HG03139 (cell line): ENCODE data around the gene SERPINB1.
"Not testable (repeated sequence)": the region's sequence is repeated elsewhere in the genome, so short reads cannot be mapped to it uniquely, and the experiment has no call there.

Source experiments
- ATAC-seq: cut with Tn5 transposase; IDR thresholded peaks from one replicate; pipeline ENCODE4 v1.9.1; 2021; ENCODE audit not compliant: unreplicated experiment

SERPINB1 gene

DNA sequence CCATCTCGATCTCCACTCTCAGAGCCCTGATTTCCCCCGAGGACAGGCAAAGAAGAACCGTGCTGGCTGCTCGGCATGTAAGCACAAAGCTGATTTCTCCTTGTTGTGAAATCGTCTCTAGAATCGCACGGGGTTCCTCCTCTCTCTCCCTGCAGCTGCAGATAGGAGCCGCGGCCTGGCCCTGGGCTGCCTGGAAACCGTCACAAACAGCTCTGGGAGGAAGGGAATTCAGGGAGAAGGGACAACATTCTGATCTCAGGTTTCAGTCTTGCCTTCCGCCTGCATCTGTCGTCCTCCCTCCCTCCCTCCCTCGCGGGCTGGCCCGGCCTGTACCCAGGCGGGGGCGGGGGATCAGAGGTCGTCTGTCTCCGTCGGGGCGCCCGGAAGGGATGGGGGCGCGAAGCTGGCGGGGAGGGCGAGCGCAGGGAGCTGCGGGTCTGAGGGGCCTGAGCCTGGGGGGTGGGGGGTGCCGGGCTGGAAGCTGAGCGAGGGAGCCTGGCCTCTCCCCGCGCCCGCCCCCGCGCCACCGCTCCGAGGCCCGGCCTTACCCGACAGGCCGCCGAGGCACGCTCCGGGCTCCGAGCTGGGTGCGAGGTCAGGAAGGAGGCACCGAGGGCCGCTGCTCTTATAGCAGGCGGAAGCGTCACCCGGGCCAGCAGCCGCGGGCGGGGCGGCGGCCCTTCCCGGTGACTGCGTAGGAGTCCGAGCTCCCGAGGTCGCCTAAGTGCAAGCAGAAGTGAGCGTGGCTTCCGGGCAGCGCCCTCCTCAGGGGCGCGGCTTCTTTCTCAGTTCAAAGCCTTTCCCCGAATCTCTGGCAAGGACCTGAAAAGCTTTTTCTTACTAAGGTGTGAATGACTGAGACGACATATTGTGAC, at the start of gene SERPINB1:
Gene SERPINB1 (minus strand): TSS at position 600 of the 875 bp plus-strand sequence. CDS start 1,277 bp downstream, outside the sequence.
- ATAC-seq, result peak; percentile 65

DNA sequence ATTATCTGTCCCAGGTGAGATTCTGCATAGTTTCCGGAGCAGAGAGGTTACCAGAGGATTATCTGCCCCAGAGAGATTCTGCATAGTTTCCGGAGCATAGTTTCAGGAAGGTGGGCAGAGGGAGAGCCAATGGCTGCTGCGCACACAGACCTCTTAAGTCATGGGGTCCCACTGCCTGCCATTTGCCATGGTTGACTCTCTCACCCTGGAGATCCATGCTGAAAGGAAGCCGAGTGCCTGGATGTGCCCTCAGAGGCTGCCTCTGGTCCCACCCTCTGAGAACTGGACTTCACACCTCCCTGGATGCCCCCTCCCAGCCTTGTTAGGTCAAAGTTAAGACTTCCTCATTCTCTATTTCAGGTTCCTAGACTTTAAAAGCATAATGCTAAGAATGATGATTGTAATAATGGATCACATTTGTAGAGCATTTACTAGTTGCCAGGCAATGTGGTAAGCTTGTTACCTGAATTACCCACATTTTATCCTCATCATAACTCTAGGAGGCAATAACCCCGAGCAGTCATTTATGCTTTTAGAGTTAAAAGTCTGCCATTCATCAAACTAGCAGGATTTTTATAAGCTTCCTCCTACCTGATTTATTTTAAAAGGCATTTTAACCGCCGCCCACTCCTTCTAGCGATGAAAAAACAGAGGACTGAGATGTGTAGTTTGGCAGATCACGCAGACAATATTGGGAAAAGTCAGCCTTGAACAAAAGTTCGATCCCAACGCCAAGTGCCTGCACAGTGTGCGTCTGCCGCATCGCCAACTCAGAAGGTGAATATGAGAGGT, 49.5 kb upstream of the SERPINB1 start:
- no peak for ATAC-seq

DNA sequence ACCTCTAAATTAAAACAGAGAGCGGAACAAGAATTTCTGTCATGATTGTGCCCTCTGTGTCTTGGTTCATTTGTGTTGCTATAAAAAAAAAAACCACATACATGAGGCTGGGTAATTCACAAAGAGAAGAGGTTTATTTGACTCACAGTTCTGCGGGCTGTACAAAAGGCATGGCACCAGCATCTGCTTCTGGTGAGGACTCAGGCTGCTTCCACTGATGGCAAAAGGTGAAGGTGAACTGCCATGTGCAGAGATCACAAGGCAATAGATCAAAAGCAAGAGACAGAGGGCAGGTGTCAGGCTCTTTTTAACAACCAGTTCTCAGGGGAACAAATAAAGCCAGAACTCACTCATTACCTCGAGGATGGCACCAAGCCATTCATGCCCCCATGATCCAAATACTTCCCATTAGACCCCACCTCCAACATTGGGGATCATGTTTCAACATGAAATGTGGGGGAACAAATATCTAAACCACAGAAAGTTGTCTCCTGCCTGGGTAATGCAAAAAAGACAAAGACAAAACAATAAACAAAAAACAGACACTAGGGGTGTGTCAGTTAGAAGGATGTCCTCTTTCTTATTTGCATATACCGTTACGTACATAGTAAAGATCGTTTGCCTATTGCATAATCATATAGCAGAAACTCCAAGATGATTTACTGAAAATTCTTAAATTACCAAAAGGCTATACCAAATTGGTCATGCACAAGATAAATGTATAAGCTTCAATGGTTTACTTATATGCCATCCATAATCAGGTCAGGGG, 44.5 kb upstream of the SERPINB1 start:
- ATAC-seq, result no peak

DNA sequence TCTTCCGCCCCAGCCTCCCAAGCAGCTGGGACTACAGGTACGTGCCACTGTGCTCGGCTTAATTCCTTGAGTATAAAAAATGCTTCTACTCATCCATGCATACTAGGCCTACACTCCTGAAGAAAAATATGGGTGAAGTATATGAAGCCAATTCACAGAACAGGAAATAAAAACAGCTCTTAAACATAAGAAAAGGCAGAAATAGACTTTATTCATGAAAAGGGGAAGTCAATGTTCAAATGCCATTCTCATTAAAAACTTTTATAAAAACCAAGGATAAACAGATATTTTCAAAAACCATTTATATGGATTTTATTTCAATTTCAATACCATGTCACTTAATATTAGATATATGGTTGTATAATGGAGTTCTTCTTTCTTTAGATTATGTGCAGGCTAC, 43.1 kb upstream of the SERPINB1 start:
- no peak for ATAC-seq

DNA sequence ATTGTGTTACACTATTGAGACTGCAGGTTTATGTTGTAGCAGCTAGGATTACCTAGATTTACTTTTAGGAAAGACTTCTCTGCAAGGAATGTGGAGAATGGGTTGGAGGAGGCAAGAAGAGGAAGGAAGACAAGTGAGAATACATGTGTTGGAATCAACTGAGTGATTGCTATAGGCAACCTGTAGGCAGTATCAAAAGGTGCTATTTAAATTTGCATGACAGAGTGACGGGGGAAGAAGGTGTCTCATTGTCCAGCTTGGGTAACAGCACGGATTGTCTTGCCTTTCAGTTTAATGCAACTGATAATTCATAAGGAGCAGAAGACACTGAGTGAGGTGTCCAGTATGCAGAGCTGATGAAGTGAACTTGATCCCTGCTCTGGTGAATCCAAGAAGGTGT, 42.0 kb upstream of the SERPINB1 start:
- ATAC-seq, result no peak

DNA sequence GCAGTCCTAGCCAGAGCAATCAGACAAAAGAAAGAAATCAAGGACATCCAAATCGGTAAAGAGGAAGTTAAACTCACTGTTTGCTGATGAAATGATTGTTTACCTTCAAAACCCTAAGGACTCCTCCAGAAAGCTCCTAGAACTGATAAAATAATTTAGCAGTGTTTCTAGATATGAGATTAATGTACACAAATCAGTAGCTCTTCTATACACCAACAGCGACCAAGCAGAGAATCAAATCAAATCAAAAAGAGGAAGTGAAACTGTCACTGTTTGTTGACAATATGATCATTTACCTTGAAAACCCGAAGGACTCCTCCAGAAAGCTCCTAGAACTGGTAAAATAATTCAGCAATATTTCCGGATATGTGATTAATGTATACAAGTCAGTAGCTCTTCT, 39.8 kb upstream of the SERPINB1 start:
- no peak for ATAC-seq

DNA sequence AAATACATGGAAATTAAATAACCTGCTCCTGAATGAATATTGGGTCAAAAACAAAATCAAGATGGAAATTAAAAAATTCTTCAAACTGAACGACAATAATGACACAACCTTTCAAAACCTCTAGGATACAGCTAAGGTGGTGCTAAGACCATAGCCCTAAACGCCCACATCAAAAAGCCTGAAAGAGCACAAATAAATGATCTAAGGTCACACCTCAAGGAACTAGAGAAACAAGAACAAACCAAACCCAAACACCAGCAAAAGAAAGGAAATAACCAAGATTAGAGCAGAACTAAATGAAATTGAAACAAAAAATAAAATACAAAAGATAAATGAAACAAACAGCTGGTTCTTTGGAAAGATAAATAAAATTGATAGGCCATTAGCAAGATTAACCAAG, 38.5 kb upstream of the SERPINB1 start:
- ATAC-seq, result not testable (repeated sequence)

DNA sequence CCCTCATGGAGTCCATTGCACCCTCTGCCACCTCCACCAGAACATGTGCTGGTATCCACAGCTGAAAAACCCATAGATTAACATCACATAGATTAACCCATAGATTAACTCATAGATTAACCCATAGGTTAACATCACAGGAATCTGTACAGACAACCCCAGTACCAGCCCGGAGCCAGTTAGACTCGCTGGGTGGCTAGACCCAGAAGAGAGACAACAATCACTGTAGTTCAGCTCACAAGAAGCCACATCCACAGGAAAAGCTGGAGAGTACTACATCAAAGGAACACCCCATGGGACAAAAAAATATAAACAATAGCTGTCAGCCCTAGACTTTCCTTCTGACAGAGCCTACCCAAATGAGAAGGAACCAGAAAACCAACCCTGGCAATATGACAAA, 36.3 kb upstream of the SERPINB1 start:
- no peak for ATAC-seq

DNA sequence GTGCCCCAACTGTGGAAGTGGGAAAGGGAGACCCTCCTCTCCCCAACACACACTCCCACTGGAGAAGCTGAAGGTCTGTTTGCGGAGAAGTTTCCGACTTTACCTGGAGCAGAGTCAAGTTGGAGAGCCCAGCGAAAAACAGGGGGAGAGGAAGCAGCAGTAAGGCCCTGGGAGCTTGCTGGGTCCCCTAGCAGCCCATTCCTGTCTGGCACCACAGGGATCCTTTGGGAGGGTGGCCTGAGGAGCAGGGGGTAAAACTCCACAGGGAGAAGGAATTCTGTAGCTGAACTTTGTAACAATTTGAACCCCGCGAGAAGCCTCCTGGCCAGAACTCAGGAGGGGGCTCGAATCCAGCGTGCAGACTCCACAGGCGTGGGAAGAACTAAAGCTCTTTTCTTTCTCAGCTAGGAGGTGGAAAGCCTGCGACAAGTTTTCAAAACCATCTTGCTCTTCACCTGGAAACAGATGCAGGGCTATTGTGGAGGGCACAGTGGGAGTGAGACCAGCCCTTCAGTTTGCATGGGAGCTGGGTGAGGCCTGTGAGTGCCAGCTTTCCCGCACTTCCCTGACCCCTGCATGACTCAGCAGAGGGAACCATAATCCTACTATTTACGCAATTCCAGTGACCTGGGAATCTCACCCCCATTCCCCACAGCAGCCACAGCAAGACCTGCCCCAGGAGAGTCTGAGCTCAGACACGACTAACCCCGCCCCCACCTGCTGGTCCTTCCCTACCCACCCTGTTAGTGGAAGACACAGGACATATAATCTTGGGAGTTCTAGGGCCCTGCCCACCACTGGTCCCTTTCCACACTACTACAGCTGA, 35.6 kb upstream of the SERPINB1 start:
- ATAC-seq, result no peak

DNA sequence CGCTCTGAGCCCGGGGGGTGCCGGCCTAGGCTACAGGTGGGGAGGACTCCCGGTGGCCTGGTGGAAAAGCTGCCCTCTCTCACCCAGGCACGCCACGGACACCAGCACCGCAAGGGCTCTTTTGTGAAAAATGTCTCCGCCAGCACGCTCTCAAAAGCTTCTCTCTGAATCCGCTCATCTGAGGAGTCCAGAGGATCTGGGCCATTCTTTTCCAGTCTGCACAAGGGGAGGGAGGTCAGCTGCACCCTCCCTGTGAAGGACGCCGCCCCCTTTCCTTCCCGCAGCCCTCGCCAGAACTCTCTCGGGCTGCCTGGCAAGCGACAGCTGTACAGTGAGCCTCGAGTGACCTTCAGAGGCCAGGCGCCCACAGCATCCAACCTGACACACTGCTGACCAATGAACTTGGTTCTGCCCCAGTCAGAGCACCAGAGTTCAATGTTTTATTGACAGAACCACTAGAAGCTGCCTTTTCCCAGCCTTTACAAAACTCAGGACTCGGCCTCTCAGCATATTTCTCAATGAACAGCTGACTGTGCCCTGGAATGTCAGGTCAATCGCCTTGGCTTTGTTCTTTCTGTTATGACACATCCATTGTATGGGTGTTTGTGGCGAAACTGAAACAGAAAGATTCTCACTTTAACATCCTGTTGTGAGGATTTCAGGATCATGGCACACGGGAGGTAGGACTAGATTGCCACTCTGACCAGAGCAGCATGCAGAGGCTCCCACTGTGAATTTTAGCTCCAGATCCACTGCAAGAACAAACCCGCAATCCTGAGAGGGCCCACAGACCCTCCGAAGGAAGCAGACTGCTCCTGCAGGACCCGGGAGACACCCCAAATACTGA, 34.8 kb upstream of the SERPINB1 start:
- no peak for ATAC-seq

DNA sequence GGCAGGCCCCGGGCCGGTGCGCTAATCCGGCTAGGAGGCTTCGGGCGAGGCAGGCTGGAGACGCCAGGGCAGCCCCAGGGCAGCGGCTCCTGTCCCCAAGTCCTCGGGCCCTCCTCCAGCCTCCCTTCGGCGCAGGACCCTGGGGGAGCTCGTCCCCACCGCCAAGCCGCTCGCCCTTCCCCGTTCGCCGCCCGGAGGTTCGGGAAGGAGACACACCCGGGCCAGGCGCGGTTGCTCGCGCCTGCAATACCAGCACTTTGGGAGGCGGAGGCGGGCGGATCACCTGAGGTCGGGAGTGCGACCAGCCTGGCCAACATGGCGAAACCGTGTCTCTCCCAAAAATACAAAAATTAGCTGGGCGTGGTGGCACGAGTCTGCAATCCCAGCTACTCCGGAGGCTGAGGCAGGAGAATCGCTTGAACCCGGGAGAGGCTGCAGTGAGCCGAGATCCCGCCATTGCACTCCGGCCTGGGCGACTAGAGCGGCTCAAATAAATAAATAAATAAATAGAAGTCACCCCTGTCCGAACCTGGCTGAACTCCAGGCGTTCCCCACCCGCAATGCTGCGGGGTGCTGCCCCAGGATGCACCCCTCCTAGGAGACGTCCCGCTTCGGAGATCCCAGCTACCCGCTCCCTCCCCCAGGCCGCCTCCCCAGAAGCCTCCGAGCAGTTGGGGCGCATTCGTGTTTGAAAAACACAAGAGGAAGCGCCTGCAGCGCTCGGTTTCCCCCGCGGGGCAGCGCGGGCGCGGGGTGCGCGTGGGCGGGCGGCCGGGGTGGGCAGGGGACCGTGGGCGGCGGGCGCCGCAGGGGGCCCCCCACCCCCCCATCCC, 33.9 kb upstream of the SERPINB1 start:
- no peak for ATAC-seq

DNA sequence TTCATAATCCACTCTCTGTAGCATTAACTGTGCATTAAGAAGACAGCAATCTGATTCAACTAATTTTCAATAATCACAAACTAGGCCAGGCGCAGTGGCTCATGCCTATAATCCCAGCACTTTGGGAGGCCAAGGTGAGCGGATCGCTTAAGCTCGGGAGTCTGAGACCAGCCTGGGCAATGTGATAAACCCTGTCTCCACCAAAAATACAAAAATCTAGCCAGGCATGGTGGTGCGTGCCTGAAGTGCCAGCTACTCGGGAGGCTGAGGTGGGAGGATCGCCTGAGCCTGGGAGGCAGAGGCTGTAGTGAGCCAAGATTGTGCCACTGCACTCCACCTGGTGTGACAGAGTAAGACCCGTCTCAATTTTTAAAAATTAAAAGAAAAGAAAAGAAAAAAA, 32.0 kb upstream of the SERPINB1 start:
- no peak for ATAC-seq

DNA sequence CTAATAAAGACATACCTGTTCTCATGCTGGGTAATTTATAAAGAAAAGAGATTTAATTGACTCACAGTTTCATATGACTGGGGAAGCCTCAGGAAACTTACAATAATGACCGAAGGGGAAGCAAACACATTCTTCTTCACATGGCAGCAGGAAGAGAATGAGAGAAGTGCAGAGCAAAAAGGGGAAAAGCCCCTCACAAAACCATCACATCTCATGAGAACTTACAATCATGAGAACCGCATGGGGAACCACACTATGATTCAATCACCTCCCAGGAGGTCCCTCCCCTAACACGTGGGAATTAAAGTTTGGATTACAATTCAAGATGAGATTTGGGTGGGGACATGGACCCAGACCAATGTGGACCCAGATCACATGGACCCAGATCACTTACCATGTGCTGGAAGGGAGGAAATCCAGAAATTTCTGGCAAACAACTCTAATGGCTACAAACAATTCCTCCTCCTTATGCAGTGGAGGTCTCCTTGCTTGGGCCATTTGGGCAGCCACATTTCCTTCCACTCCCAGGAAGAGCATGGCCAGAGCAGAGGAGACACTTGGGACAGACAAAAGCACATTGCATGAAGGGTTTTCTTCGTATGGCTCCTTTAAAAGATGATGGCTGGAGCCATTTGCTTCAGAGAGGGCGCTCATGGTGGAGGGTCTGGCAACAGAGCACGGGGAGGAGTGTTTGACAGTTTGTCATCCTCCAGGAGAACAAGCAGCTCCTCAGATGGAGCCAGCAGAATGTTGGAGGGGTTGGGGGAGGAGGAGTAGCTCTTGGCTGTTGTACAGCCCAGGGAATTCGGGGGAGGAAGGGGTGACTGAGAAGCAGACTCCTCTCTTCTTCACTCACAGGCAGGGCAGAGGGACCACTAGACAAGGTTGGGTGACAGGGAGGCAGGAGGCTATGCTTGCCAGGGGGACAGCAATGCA, 31.0 kb upstream of the SERPINB1 start:
- ATAC-seq, result no peak

DNA sequence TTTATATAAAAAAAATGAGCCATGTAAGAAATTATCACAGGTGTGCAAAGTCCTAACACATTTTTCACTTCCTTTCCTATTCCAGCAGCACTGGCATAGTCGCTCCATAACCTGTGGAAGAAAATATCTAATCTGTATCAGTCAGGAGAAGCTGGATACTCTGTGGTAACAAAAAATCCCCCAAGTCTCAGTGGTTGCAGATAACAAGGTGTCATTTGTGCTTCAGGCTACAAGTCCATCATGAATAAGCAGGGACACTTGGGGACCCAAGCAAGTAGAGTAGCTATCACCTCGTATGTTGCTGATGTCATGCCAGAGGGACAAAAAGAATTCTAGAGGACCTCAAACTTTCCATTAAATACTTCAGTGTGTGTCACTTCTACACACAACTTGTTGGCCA, 30.3 kb upstream of the SERPINB1 start:
- no peak for ATAC-seq

DNA sequence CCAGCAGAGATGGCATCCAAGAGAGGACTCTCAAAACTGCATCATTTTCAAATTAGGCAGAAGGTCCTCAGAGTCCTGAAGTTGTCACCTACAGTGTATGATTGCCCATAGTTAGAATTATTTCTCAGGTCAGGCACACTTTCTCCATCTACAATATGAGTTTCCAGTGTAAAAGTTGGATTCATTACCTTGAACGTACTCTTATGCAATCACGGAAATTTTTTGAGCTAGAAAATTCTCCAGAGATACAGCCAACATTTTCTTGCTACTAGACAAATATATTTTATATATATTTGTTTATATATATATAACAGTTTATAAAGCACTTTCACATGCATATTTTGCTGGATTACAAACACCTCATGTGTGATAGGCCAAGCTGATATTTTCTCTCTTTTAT, 29.4 kb upstream of the SERPINB1 start:
- ATAC-seq, result no peak

DNA sequence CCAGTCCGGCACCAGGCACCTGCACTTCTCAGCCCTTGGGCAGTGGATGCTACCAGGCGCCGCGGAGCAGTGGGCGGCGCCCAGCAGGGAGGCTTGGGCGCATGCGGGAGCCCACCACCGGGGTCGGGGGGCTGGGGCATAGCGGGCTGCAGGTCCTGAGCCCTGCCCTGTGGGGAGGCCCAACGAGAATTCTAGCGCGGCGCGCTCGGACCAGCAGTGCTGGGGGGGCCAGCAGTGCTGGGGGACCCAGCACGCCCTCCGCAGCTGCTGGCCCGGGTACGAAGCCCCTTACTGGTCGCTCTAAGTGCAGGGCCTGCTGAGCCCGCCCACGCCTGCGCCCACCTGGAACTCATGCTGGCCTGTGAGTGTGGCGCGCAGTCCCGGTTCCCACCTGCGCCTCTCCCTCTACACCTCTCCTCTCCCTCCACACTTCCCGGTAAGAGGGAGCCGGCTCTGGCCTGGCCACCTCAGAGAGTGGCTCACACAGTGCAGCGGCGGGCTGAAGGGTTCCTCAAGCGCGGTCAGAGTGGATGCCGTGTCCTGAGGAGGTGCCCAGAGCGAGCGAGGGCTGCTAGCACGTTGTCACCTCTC, 28.5 kb upstream of the SERPINB1 start:
- ATAC-seq, result no peak

DNA sequence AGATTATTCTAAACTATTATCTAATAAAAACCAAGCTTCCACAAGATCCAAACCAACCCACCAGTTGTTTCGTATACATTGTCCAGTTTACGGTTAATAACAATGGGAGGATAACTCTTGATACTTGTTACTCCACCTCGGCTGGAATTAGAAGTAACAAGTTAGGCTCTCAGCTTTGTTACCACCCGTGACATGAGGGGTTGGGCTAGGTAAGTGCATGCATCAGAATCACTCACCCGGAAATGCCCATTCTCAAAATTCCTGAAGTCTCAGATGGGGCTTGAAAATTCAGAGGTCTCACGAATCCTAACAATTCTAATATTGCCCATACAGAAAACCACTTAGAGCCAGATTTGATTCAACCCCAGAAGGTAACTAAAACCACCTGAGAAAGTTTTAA, 27.0 kb upstream of the SERPINB1 start:
- ATAC-seq, result no peak
